CD4-positive, alpha-beta T cell treated with Interleukin-4 for 4 hours (primary cell): ENCODE results near the gene NME1.

ENCODE experiments used
- DNase-seq: peaks from one replicate; pipeline ENCODE4 v3.0.0-alpha.2; 2020

Gene NME1

DNA sequence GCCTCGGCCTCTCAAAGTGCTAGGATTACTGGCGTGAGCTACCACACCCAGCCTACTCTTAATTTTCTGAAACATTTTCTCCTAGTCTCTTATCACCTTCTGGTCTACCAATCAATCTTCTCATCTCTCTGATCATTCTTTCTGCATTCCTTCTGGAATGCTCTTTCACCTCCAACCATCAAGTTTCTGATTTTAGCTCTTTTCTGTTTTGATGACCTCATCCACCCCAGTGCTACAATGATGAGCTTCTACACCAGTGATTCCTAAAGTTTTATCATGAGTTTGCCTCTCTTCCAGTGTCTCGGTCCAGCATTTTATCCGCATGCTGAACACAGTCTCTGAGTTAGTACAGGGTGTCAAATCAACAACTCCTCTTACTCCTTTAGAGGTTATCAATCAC, 44.4 kb downstream of the NME1 start:
- no peak for DNase-seq

DNA sequence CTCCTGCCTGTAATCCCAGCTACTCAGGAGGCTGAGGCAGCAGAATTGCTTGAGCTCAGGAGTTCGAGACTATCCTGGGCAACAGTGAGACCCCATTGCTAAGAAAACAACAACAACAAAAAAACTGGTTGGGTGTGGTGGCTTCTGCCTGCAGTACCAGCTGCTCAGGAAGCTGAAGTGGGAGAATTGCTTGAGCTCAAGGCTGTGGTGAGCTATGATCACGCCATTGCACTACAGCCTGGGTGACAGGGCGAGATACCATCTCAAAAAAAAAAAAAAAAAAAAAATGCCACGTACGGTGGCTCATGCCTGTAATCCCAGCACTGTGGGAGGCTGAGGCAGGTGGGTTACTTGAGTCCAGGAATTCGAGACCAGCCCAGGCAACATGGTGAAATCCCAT, 46.9 kb downstream of the NME1 start:
- DNase-seq, result peak; percentile 28

DNA sequence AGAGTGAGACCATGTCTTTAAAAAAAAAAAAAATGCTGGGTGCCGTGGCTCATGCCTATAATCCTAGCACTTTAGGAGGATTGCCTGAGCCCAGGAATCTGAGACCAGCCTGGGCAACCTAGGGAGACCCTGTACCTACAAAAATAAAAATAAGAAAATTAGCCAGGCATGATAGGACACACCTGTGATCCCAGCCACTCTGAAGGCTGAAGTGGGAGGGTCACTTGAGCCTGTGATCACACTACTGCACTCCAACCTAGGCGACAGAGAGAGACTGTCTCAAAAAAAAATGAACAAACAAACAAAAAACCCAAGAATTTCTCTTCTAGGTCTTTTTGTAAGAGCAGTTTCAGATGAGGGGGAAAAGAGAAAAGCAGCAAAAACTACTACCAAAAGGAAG, 47.5 kb downstream of the NME1 start:
- DNase-seq, result no peak

DNA sequence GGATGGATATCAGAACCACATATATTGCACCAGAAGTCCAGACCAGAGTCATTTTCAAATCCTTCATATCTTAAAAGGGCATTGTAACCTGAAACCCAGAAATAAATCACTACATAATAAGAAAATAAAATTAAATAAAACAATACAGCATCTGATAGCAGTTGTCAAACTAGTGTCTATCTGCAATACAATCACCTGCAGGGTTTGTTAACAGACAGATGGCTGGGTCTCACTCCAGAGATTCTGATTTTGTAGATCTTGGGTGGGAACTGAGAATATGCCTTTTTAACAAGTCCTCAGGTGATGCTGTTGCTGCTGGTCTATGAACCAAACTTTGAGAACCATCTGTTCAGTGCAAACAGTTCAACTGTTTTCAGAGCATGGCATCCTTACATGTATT, 50.5 kb downstream of the NME1 start:
- DNase-seq, result no peak
